HEK293T (cell line): ENCODE data around the gene KLF9.

ENCODE experiments used
- ARNT ChIP-seq: fragments of 450-650 bp; IDR thresholded peaks from 2 replicates; pipeline ENCODE4 v1.6.1; 2017; ENCODE audit warnings: mild to moderate bottlenecking
- BHLHE40 ChIP-seq: fragments of 450-650 bp; IDR thresholded peaks from 2 replicates; pipeline ENCODE4 v1.6.1; 2016; ENCODE audit warnings: mild to moderate bottlenecking, moderate library complexity, borderline replicate concordance
- FOXA1 ChIP-seq: fragments of 450-650 bp; IDR thresholded peaks from 2 replicates; pipeline ENCODE4 v1.6.1; 2016; ENCODE audit warnings: mild to moderate bottlenecking
- HDGF ChIP-seq: fragments of 450-650 bp; IDR thresholded peaks from 2 replicates; pipeline ENCODE4 v1.6.1; 2017; ENCODE audit warnings: antibody characterized with exemption, borderline replicate concordance
- NFRKB ChIP-seq: fragments of 450-650 bp; IDR thresholded peaks from 2 replicates; pipeline ENCODE4 v1.6.1; 2016; ENCODE audit warnings: mild to moderate bottlenecking, moderate library complexity
- SP1 ChIP-seq: fragments of 450-650 bp; IDR thresholded peaks from 2 replicates; pipeline ENCODE4 v1.6.1; 2017
- TF ChIP-seq, protein P1 (sequence below): fragments of 450-650 bp; IDR thresholded peaks from 2 replicates; pipeline ENCODE4 v1.6.1; 2016

DNA sequence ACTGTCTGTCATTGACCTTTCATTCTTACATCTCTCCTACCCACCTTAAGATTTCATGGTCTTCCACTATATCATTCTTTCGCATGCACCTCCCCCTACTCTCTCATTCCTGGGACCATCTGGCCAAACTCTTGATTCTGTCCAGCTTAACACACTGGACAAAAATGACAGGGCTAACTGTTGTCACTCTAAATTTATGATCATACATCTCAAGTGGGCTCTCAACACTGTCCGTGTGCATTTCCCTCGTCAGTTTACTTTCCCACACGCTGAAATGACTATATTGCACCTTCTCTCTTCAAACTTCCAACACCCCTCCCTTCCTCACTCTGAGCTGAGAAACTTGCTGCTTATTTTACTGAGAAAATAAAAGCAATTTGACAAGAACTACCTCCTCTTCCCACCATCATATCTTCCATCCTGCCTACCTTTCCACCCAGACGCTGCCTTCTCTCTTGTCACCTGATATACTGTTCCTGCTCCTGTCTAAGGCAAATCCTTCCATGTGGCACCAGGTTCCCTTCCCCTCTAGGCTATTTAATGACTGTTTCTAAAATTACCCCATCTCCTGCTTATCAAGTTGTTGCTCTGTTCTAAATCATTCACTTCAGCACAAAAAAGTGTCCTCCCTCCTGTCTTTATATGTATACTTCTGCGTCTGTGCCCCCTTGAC, 8.1 kb upstream of the KLF9 start:
- no peak for TF ChIP-seq SP1
- TF ChIP-seq NFRKB = no peak
- TF ChIP-seq FOXA1 = no peak
- TF ChIP-seq, protein P1, sequence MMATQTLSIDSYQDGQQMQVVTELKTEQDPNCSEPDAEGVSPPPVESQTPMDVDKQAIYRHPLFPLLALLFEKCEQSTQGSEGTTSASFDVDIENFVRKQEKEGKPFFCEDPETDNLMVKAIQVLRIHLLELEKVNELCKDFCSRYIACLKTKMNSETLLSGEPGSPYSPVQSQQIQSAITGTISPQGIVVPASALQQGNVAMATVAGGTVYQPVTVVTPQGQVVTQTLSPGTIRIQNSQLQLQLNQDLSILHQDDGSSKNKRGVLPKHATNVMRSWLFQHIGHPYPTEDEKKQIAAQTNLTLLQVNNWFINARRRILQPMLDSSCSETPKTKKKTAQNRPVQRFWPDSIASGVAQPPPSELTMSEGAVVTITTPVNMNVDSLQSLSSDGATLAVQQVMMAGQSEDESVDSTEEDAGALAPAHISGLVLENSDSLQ = 0 out of 2 replicates have a peak, but pooled peaks have one; percentile 18
- TF ChIP-seq ARNT = no peak
- TF ChIP-seq HDGF = no peak
- no peak for TF ChIP-seq BHLHE40
